Measurements from ENCODE around the gene DMAP1.

DMAP1 gene

GRCh38 chr1:44251989-44252671, 38.9 kb downstream of the DMAP1 start:
- no peak overlapping the region for H3K4me3 ChIP-seq (replicated peaks; ENCODE audit: low read depth, low read length)
- TF ChIP-seq CTCF (IDR thresholded peaks at IDR 0.05; ENCODE audit: low read depth, low read length, missing control alignments) = no peak
- DNase-seq (ENCODE audit: extremely low read depth, low read depth) = no peak

GRCh38 chr1:44254392-44254910, 41.2 kb downstream of the DMAP1 start:
- no peak for TF ChIP-seq CTCF (IDR thresholded peaks at IDR 0.05; ENCODE audit: low read depth, low read length, missing control alignments)
- DNase-seq (ENCODE audit: extremely low read depth, low read depth) = no peak
- H3K4me3 ChIP-seq (replicated peaks; ENCODE audit: low read depth, low read length) = no peak overlapping the region

GRCh38 chr1:44256762-44257554, 43.7 kb downstream of the DMAP1 start:
- no peak overlapping the region for H3K4me3 ChIP-seq (replicated peaks; ENCODE audit: low read depth, low read length)
- no peak for DNase-seq (ENCODE audit: extremely low read depth, low read depth)
- TF ChIP-seq CTCF (IDR thresholded peaks at IDR 0.05; ENCODE audit: low read depth, low read length, missing control alignments) = no peak

GRCh38 chr1:44259090-44259489, 45.8 kb downstream of the DMAP1 start:
- no peak for DNase-seq (ENCODE audit: extremely low read depth, low read depth)
- H3K4me3 ChIP-seq (replicated peaks; ENCODE audit: low read depth, low read length) = no peak overlapping the region
- no peak for TF ChIP-seq CTCF (IDR thresholded peaks at IDR 0.05; ENCODE audit: low read depth, low read length, missing control alignments)

GRCh38 chr1:44260792-44261170, 47.5 kb downstream of the DMAP1 start:
- no peak for DNase-seq (ENCODE audit: extremely low read depth, low read depth)

More at GRCh38 chr1:44260792-44261170, 47.5 kb downstream of the DMAP1 start:
- no peak for TF ChIP-seq CTCF (IDR thresholded peaks at IDR 0.05; ENCODE audit: low read depth, low read length, missing control alignments)
- H3K4me3 ChIP-seq (replicated peaks; ENCODE audit: low read depth, low read length) = no peak overlapping the region

All from HFF-Myc (cell line).